NCI-H524 treated with DMSO at 0.1 percent for 48 hours (cell line): Measurements from ENCODE around the gene HJURP.

Experiments used
- DNase-seq: peaks from one replicate; lab custom pipeline; 2025; lab: John Stamatoyannopoulos, UW

HJURP gene

DNA sequence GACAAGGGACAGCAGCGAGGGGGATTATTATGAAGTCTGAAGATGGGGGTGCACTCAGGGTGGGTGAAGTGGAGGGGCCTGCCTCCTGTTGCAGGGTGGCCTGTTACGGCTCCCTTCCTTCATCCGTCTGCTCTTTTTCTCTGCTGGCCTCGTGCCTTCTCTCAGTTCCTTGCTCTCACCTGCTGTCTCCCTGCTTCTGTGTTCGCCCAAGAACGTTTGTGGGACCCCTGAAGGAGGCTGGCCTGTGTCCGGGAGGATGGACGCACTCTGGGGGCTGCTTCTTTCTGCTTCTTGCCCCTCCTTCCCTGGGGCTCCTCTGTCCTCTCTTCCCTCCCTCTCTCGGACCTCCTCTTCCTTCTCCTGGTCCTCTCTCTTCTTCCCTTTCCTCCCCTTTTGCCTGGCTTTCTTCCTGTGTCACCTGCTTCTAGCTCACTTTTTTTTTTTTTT, 62.4 kb downstream of the HJURP start:
- no peak for DNase-seq

DNA sequence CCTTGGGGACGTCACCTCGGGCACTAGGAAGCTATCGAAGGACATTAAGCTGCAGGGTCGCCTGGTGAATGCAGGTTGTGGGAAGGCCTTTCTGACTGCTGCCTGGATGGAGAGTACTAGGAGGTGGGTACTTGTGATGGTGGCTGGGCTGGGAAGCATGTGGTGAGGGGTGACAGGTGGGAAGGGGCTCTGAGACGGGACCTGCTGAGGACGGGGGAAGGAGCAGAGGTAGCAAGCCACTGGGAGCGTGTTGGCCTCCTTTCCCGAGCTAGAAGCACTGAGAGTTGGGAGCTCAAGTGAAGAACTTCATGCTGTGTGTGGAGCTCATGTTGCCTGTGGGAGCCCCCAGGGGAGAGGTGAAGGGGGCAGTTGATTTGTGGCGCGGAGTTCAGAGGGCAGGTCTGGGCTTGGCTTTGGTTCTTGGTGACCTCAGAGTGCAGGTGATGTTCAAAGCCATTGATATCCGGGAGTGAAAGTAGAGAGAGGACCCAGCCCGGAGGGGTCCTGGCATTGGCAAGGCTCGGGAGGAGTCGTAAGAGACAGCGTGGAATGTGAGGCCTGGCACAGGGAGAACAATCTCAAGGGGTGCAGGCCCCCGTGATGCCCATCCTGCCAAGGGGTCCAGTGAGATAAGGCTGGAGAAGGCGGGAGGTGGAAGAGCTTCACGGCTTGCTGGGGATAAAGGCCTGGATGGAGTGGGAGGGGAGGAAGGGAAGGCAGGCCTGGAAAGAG, 63.0 kb downstream of the HJURP start:
- DNase-seq: no peak

DNA sequence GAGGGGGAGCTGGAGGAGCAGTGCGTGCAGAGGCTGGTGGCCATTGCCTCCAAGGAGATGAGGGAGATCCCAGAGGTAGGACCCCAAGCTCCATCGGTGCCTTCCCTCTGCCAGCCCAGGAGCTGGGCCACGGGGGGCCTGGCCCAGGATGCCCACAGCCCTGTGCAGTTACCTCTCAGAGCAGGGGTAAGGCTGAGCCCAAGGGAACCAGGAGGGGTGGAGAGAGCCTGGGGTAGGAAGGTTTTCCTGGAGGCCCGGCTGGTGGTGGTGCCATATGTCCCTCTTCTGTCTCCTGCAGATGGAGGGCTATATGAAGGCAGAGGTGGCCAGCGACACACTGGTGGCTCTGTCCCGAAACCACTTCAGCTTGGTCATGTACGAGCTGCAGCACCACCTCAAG, 64.8 kb downstream of the HJURP start:
- no peak for DNase-seq
